Mesodermal cell (in vitro differentiated cells): Measurements from ENCODE around the gene TUT4.

Source experiments
- H3K27ac ChIP-seq: 2 replicates; pipeline ENCODE4 v1.7.0; 2013; ENCODE audit warnings: mild to moderate bottlenecking, low read depth, low read length, moderate library complexity; ENCODE audit not compliant: severe bottlenecking
- H3K36me3 ChIP-seq: 2 replicates; pipeline ENCODE4 v1.7.1; 2013; ENCODE audit warnings: mild to moderate bottlenecking, low read length, moderate library complexity; ENCODE audit not compliant: control insufficient read depth, insufficient read depth
- H3K4me1 ChIP-seq: one replicate; pipeline ENCODE4 v1.7.1; 2013; ENCODE audit warnings: mild to moderate bottlenecking, low read length; ENCODE audit not compliant: insufficient read depth, control insufficient read depth, poor library complexity, severe bottlenecking
- H3K4me3 ChIP-seq: 2 replicates; pipeline ENCODE4 v1.7.0; 2013; ENCODE audit warnings: low read length, control low read depth, mild to moderate bottlenecking; ENCODE audit not compliant: insufficient read depth, poor library complexity, severe bottlenecking; ENCODE audit errors: extremely low read depth
- H3K9me3 ChIP-seq: 2 replicates; pipeline ENCODE4 v1.7.1; 2013; ENCODE audit warnings: mild to moderate bottlenecking, low read length, moderate library complexity; ENCODE audit not compliant: control insufficient read depth
- WGBS, 2 experiments: methylation state at CpG; one replicate each; pipeline ENCODE4 v1.1.5; 2013; ENCODE audit warnings: missing lambda C conversion rate in 2 of 2; ENCODE audit not compliant: insufficient coverage in 2 of 2; 5-methylcytosine and 5-hydroxymethylcytosine counted together

Gene TUT4

DNA sequence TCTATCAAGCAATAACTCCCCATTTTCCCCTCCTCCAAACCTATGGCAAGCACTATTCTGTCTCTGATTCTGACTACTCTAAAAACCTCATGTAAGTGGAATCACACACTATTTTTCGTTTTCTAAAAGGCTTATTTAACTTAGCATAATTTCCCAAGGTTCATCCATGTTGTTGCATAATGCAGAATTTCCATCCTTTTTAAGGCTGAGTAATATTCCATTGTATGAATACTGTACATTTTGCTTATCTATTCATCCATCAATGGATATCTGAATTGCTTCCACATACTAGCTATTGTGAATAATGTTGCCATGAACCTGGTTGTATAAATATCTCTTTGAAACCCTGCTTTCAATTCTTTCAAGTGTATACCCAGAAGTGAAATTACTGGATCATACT, 48.2 kb downstream of the TUT4 start:
- no peak overlapping the region for H3K27ac ChIP-seq
- WGBS, 2 experiments, result no CpG with 5 or more reads among the region's 1 CpG
- peaks cover 34% of the 10 kb centered on the region for H3K36me3 ChIP-seq
- H3K4me1 ChIP-seq, result no peaks in the 10 kb centered on the region
- H3K9me3 ChIP-seq, result no peaks in the 10 kb centered on the region
- no peak overlapping the region for H3K4me3 ChIP-seq

GRCh38 chr1:52503706-52504105, 49.2 kb downstream of the TUT4 start:
- H3K27ac ChIP-seq, result no peak overlapping the region
- H3K4me3 ChIP-seq, result no peak overlapping the region
- H3K9me3 ChIP-seq, result no peaks in the 10 kb centered on the region
- H3K4me1 ChIP-seq, result no peaks in the 10 kb centered on the region
- H3K36me3 ChIP-seq, result peaks cover 43% of the 10 kb centered on the region

DNA sequence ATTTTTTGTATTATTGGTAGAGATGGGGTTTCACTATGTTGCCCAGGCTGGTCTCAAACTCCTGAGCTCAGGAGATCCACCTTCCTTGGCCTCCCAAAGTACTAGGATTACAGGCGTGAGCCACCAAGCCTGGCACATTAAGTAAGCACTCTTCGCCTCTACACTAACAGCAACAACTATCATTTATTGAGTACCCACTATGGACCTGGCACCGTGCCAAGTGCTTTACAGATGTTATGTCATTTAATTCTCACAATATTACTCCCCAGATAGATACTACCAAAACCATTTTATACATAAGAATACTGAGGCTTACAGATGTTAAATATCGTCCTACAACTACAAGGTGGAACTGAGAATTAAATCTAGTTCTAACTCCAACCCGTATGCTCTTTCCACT, 50.1 kb downstream of the TUT4 start:
- H3K4me3 ChIP-seq, result no peak overlapping the region
- no peaks in the 10 kb centered on the region for H3K4me1 ChIP-seq
- no peaks in the 10 kb centered on the region for H3K9me3 ChIP-seq
- 94 to 100% methylated on average over 2 to 4 of the region's 5 CpGs for WGBS, 2 experiments
- no peak overlapping the region for H3K27ac ChIP-seq
- peaks cover 38% of the 10 kb centered on the region for H3K36me3 ChIP-seq

DNA sequence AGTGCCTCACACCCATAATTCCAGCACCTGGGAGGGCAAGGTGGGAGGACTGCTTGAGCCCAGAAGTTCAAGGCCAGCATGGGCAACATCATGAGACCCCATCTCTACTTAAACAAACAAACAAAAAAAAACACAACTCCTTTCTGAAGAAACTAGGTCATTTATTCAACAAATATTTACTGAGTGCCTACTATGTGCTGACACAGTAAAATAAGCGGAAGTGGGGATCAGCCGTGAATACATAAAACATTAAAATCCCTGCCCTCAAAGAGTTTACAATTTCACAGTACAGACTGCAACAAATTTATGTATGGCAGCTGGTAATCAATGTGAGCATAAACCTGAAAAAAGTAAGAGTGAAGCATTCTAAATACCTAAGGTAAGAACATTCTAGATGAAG, 65.3 kb downstream of the TUT4 start:
- no peak overlapping the region for H3K4me3 ChIP-seq
- no peak overlapping the region for H3K27ac ChIP-seq
- WGBS, 2 experiments, result no CpG with 5 or more reads among the region's 2 CpGs
- no peaks in the 10 kb centered on the region for H3K4me1 ChIP-seq
- H3K36me3 ChIP-seq, result peaks cover 29% of the 10 kb centered on the region
- H3K9me3 ChIP-seq, result no peaks in the 10 kb centered on the region

DNA sequence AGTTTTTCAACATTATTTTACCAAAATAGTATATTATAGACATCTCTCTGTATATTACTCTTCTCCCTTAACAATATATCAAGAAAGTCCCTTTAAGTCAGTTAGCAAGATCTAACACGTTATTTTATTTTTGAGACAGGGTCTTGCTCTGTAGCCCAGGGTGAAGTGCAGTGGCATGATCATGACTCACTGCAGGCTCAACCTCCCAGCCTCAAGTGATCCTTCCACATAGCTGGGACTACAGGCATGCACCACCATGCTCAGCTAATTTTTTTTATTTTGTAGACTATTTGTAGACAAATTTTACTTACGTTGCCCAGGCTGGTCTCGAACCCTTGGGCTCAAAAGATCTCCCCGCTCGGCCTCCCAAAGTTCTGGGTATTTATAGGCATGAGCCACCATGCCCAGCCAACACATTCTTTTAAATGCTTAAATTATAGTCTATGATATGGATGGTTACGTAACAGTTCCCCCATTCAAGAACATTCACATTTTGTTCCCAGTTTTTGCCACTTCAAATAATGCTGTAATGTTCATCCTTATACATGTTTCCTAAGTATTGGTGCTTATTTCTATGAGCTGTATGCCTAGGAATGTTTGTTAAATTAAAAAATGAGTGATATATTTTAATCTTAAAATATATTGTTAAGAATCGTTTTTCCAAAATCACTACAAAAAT, 70.4 kb downstream of the TUT4 start:
- 89 to 100% methylated on average over 1 to 3 of the region's 7 CpGs for WGBS, 2 experiments
- Histone ChIP-seq H3K27ac (no peak overlapping the region), H3K4me3 (no peak overlapping the region), H3K4me1 (no peaks in the 10 kb centered on the region), H3K36me3 (peaks cover 37% of the 10 kb centered on the region), H3K9me3 (no peaks in the 10 kb centered on the region)

DNA sequence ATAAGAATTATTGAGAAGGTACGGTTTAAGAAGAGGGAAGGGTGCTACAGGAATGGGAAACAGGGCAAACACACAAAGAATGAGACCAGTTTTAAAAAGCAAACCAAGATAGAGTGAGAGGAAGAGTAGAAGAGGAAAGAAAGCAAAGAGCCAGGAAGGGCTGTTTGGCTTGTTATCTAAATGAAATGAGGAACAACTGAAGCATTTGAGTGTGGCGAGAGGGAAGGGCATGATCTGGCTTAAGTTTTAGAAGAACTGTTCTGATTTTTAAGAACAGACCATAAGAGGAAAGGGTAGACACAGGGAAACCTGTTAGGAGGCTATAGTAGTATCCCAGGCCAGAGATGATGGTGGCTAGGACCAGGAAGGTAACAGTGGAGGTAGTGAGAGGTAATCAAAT, 73.8 kb downstream of the TUT4 start:
- Histone ChIP-seq H3K36me3 (peaks cover 50% of the 10 kb centered on the region), H3K4me3 (no peak overlapping the region), H3K4me1 (no peaks in the 10 kb centered on the region), H3K27ac (no peak overlapping the region), H3K9me3 (no peaks in the 10 kb centered on the region)
- 96 to 97% methylated on average over 2 of the region's 2 CpGs for WGBS, 2 experiments

DNA sequence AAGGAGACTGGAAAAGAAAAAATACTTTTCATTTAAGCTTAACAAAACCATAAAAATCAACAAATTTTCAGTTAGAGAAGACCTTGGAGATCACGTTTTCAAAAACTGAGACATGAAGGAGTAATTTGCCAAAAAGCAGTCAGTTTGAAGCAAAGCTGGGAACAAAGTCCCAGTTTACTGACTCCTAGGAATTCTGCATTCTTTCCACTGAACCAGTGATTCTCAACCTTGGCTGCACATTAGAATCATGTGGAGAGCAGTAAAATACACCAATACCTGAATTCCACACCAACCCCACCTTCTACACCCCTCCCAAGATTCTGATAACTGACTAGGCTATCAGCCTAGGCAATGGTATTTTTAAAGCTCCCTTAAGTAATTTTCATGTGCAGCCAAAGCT, 75.0 kb downstream of the TUT4 start:
- Histone ChIP-seq H3K4me3 (no peak overlapping the region), H3K36me3 (peaks cover 48% of the 10 kb centered on the region), H3K9me3 (no peaks in the 10 kb centered on the region), H3K4me1 (no peaks in the 10 kb centered on the region), H3K27ac (no peak overlapping the region)
- 86 to 100% methylated on average over 1 of the region's 1 CpG for WGBS, 2 experiments

DNA sequence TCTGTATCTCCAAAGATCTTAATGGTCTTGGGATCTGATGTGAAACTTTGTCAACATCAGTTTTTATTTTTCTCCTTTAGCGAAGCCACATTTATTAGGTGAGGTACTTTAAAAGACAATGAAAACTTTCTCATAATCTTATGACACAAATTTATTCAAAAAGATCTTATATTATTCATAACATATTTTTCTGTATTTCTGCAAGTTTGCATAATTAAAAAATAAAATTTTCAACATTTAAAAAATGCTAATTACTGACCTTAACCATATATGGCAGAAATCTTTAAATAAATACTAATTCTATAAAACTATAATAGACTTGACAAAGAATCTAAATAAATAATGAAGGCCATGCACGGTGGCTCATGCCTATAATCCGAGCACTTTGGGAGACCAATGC, 75.9 kb downstream of the TUT4 start:
- Histone ChIP-seq H3K4me1 (no peaks in the 10 kb centered on the region), H3K36me3 (peaks cover 49% of the 10 kb centered on the region), H3K9me3 (no peaks in the 10 kb centered on the region), H3K27ac (no peak overlapping the region), H3K4me3 (no peak overlapping the region)
- 74 to 93% methylated on average over 2 of the region's 3 CpGs for WGBS, 2 experiments

GRCh38 chr1:52474807-52475206, 78.1 kb downstream of the TUT4 start:
- 92 to 94% methylated on average over 2 of the region's 4 CpGs for WGBS, 2 experiments
- Histone ChIP-seq H3K36me3 (peaks cover 53% of the 10 kb centered on the region), H3K4me3 (no peak overlapping the region), H3K9me3 (no peaks in the 10 kb centered on the region), H3K4me1 (no peaks in the 10 kb centered on the region), H3K27ac (no peak overlapping the region)

GRCh38 chr1:52473039-52473438, 79.9 kb downstream of the TUT4 start:
- Histone ChIP-seq H3K4me3 (no peak overlapping the region), H3K9me3 (no peaks in the 10 kb centered on the region), H3K4me1 (no peaks in the 10 kb centered on the region), H3K27ac (no peak overlapping the region), H3K36me3 (peaks cover 39% of the 10 kb centered on the region)

DNA sequence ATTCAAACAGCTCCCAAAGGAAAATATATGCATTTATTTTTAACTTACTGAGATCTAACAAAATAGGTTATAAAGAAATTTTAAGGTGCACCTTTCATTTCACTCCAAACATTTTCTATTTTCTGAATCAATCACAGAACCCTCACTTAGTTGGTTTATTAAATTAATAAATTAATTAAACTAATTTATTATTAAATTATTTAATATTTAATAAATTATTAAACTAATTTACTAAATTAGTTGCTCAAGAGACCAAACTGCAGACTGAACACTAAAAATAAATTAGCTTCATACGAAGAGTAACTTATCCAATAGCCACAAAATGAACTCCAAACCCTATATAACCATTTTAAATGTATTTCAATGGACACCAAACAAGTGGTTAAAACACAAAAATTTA, 80.5 kb downstream of the TUT4 start:
- Histone ChIP-seq H3K9me3 (no peaks in the 10 kb centered on the region), H3K27ac (no peak overlapping the region), H3K4me3 (no peak overlapping the region), H3K4me1 (no peaks in the 10 kb centered on the region), H3K36me3 (peaks cover 32% of the 10 kb centered on the region)
- WGBS, 2 experiments, result 100% methylated on average over 1 of the region's 1 CpG
